ENCODE results near the gene C1QTNF7.

The C1QTNF7 gene, protein sequence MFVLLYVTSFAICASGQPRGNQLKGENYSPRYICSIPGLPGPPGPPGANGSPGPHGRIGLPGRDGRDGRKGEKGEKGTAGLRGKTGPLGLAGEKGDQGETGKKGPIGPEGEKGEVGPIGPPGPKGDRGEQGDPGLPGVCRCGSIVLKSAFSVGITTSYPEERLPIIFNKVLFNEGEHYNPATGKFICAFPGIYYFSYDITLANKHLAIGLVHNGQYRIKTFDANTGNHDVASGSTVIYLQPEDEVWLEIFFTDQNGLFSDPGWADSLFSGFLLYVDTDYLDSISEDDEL

GRCh38 chr4:15427701-15428100 is at the start of gene C1QTNF7:
Gene C1QTNF7, plus strand, starts transcription at chr4:15428033. Its CDS starts 7,711 bp downstream, at chr4:15435744.
- DNase-seq: no peak

DNA sequence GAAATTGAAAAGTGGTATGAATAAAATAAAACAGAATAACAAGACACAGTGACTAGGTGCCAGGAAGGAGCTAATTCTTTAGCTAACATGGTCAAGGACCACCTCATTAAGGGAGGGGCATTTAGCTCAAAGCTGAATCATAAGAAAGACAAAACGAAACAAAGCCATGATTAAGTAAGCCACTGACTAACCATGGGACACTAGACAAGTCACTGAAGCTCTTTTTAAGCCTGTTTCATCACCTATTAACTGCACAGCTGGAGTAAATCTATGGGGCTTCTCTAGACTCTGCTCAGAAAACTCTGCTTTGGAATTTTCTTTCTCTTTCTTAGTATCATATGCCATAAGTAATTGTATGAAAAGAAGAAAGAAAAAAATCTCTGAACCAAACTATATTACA is 49.8 kb upstream of the C1QTNF7 start:
- peak; percentile 58 for DNase-seq

- no peak for DNase-seq
These were observed 49.3 kb upstream of the C1QTNF7 start for GRCh38 chr4:15378493-15378892.

DNA sequence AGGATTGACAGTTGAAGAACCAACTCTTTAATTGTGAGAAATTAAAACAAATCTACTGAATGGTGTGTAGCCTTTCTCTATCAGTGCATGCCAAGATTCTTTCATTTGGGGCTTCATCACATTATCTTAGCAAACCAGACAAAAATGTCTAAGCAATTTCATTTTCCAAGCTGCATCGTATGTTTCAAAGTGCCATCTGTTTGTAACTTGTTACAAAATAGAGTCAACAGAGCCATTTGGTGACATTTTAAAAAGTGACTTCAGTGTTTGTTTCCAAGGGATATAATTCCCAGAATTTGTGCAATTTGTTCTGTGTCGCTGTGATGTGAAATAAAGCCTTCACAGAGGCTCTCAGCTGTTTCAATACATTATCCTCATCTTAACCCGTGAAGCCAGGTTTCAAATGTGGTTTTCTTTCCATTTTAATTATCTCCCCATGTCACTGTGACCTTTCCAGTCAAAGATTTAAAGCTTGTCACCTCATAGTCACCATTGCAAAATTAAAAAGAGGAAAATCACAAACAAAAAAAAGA is 46.0 kb upstream of the C1QTNF7 start:
- DNase-seq: no peak

GRCh38 chr4:15382669-15383273 is 45.1 kb upstream of the C1QTNF7 start:
- DNase-seq: no peak

DNA sequence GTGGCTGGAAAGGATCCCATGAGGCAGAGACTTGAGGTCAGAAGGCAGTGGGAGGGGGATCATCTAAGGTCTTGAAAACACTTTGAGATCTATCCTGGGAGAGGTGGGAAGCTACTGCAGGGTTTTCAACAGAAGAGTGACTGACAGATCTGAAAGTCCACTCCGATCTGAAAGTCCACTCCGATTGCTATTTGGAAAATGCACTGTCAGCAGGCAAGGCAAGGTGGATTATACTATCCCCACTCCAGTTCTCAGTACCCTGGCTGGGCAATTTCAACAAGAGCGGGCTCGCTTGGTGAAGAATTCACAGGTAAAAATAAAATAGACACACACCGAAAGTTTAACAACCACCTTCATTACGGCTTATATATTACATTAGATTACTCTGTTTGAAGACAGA is 42.3 kb upstream of the C1QTNF7 start:
- no peak for DNase-seq

DNA sequence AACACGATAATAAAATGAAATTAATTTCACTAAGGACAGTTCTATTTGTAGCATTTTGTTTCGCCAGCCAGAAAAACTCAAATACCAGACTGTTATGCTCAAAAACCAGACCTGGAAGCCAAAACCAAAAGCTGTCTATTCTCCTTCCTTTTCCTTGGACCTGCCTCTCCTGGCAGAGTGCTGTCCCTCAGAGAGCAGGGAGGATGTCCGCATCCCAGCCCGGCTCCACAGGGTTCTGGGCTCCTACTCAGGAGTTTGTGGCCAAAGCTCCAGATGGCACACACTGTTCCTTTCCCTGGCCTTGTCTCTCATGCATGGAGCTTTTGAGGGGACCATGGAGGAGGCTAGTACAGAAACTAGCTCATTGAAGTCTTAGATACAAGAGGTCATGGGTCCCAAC is 41.9 kb upstream of the C1QTNF7 start:
- no peak for DNase-seq

- no peak for DNase-seq
These were observed 37.3 kb upstream of the C1QTNF7 start for GRCh38 chr4:15390494-15390893.

- DNase-seq: no peak
These were observed 35.6 kb upstream of the C1QTNF7 start for GRCh38 chr4:15392053-15392805.

DNA sequence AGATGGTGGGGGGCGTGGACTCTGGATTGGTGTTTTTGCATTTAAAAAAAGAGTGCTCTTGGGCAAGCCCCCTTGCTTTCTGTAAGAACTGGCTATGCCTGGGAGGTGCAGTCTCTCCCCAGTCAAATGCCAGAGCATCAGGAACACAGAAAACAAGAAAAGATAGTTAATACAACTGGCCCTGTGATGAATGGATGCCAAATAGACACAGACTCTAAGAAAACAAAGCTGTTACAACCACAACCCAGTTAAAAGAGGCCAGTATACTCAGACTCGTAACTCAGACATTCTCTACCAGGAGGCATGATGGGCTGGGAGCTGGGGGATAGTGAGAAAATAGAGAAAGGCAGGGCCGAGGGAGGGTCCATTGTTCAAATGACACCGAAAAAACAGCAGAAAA is 32.5 kb upstream of the C1QTNF7 start:
- peak; percentile 57 for DNase-seq

- DNase-seq: peak; percentile 61
These were observed 31.6 kb upstream of the C1QTNF7 start for GRCh38 chr4:15396157-15396800.

DNA sequence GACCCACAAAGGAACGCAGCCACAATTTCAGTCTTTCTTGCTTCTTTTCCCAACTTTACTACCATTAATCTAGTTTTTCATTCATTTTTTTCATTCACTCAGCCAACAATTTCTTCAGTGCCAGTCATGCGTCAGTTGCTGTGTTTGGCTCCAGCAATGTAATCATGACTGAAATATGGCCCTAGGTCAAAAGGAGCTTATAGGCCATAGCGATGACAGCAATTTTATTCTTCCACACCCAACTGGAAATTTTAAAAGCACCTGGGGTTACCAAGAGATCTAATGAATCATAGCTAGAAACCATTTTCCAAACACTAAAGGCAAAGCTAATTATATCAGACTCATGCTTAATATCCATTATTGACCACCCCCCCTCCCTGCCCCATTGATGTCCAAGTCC is 29.8 kb upstream of the C1QTNF7 start:
- no peak for DNase-seq

- DNase-seq: no peak
These were observed 29.1 kb upstream of the C1QTNF7 start for GRCh38 chr4:15398732-15399131.

- DNase-seq: no peak
These were observed 27.6 kb upstream of the C1QTNF7 start for GRCh38 chr4:15400226-15400625.

DNA sequence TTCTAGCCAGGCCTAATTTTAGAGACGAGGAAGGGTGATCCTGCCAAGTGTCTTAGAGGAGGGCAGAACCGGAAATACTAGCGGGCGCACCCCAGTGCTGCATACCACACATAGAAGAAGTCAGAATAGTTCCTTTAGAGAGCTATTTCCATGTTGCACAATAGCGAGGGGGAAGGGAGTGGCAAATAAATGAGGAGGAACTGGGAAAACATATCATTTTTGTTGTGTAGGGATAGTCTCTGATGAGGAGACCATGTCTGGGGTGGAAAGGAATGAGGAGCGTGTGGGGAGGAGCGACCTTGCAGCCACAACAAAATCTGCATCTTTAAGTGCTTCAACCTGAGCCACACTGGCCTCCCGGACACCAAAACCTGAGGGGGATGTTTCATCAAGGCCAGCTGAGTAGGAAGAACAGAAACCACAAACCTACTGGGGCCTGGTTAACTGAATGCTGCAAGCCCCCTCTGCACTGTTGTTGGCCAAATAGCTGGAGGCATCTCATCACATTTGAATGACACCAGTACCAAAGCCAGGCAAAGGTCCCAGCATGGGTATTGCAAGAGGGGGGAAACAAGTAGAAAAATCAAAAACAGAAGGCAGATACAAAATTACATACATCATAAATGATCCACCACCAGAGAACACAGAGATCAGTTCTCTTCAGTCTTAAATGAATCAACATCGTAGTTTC is 26.7 kb upstream of the C1QTNF7 start:
- peak; percentile 95 for DNase-seq

DNA sequence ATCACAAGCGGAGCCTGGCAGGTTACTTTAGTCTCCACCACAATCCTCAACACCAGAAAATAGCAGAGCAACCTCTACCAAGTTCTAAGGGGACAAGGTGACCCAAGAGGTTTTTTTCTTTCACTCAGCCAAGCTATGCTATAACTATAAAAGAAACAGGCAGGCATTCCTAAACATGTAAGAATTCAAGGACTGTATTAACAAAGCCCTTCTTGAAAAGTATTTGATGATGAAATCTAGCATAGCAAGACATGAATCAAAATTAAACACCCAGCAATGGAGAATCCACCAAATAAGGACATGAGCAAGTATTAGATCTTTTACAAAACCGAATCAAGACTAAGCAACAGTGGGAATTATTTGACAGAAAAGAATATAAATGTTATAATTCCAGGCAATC is 25.7 kb upstream of the C1QTNF7 start:
- DNase-seq: peak; percentile 84

DNA sequence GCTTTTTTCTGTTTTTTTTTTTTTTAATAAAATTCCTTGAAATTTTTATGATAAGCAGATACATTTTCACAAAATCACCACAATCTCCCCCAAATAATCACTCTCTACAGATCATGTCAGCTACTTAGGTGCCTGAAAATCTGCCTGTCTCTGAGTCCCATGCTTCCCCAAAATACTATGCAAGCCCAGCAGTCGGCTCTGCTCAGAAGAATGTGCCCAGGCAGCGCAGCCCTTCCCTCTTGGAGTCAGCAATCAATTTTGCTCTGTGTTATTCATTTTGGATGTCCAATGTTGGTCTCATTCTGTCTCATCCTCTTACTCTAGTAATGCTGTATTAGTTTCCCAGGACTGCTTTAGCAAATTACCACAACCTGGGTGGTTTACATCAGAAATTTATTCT is 24.9 kb upstream of the C1QTNF7 start:
- no peak for DNase-seq

GRCh38 chr4:15405018-15405417 is 22.8 kb upstream of the C1QTNF7 start:
- DNase-seq: no peak

- DNase-seq: no peak
These were observed 17.1 kb upstream of the C1QTNF7 start for GRCh38 chr4:15410750-15411149.

DNA sequence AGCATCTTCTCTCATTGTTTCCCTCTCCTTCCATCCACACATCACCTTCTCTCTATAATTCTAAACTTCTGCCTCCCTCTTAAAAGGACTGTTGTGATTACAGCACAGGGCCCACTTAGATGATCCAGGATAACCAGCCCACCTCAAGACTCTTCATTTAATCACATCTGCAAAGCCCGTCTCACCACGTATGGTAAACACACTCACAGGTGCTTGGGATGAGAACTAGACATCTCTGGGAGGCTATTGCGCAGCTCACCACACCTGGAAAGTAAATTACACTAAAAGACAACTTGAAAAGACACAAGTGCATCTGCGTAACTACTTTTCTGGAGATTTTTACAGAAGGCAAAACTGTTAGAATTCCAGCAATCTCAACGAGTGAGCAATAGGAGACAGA is 15.4 kb upstream of the C1QTNF7 start:
- DNase-seq: no peak

DNA sequence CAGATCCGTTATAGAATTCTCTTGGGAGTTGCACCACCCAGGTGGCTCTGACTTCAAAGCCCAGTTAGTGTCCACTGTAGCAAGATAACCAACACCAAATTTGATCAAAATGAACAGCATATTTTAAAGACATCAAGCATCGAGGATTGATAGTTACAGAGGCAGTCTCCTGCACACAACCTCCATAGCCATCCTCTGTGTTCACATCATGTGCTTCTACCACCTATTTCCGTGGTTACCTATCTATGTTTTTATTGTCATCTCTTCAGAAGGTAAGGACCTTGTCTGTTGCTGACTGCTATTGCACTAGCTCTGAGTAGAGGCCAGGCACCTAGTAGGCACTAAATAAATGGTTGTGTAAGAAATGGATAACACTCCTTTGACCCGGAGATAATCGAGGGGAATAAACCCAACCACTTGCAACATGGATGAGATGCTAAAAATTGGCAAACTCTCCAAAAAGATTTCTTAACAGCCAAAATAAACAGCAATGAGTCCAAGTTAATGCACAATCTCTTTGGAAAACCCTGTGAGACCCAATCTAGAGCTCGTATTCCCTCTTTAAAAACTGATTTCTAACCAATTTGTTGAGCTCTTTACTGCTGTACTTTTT is 14.7 kb upstream of the C1QTNF7 start:
- no peak for DNase-seq

DNA sequence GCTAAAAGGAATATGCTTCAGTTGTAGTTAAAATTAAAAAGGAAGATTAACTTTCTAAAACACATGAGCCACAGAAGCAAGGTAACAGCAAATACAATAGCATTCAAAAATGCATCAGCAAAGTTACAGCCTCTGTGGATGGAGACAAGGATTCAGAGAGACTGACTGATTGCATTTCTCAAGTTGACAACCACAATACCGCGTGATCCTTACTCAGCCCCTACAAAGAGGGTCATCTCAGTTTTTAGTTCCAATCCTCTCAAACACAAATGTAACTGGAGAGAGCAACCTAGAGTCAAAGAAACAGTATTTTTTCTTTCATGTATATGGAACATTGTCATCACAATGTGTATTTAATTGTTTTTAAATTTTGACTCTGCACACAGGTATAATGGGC is 14.2 kb upstream of the C1QTNF7 start:
- no peak for DNase-seq

Measured in fibroblast of upper back skin (primary cell).